Measurements from ENCODE around the gene KCTD19. TPM values are rescaled to one million over a fixed set of nuclear protein-coding genes. Genes with fewer than 3 reads are reported as not detected.
"Not testable (repeated sequence)": the region's sequence is repeated elsewhere in the genome, so short reads cannot be mapped to it uniquely, and the experiment has no call there.

The KCTD19 gene
- total RNA-seq (2014; rRNA removed; shearing (Covaris generic); ENCODE audit: low replicate concordance): 0.49 and 5.7 TPM in 2 replicates

- peak; percentile 83 for DNase-seq (ENCODE audit: low read depth)
- in situ Hi-C loops (cut with HindIII; ENCODE audit: low pct_unique_long_range_greater_than_20kb, low sequenced_read_pairs): no loop called here
Observed at GRCh38 chr16:67326472-67327309, at the start of gene KCTD19, which contains the start of gene LRRC36. TSS of gene KCTD19 (minus strand) at chr16:67326741. CDS start at chr16:67326707, 34 bp downstream. TSS of gene LRRC36 (plus strand) at chr16:67326815. CDS start at chr16:67326863, 48 bp downstream.

GRCh38 chr16:67376012-67376411, 49.5 kb upstream of the KCTD19 start:
- in situ Hi-C loops (cut with HindIII; ENCODE audit: low pct_unique_long_range_greater_than_20kb, low sequenced_read_pairs); DNase-seq (ENCODE audit: low read depth): not testable (repeated sequence)

GRCh38 chr16:67372664-67373063, 46.1 kb upstream of the KCTD19 start:
- in situ Hi-C loops (cut with HindIII; ENCODE audit: low pct_unique_long_range_greater_than_20kb, low sequenced_read_pairs): no loop called here

GRCh38 chr16:67370661-67371060, 44.1 kb upstream of the KCTD19 start:
- in situ Hi-C loops (cut with HindIII; ENCODE audit: low pct_unique_long_range_greater_than_20kb, low sequenced_read_pairs): no loop called here
- no peak for DNase-seq (ENCODE audit: low read depth)

More at GRCh38 chr16:67372664-67373063, 46.1 kb upstream of the KCTD19 start:
- DNase-seq (ENCODE audit: low read depth): no peak

GRCh38 chr16:67364600-67365235, 38.2 kb upstream of the KCTD19 start:
- DNase-seq (ENCODE audit: low read depth): no peak
- in situ Hi-C loops (cut with HindIII; ENCODE audit: low pct_unique_long_range_greater_than_20kb, low sequenced_read_pairs): no loop called here

- in situ Hi-C loops (cut with HindIII; ENCODE audit: low pct_unique_long_range_greater_than_20kb, low sequenced_read_pairs): no loop called here
- DNase-seq (ENCODE audit: low read depth): no peak
Observed at GRCh38 chr16:67361038-67361437, 34.5 kb upstream of the KCTD19 start.

- DNase-seq (ENCODE audit: low read depth); in situ Hi-C loops (cut with HindIII; ENCODE audit: low pct_unique_long_range_greater_than_20kb, low sequenced_read_pairs): not testable (repeated sequence)
Observed at GRCh38 chr16:67359540-67360269, 33.2 kb upstream of the KCTD19 start.

- DNase-seq (ENCODE audit: low read depth): no peak
- in situ Hi-C loops (cut with HindIII; ENCODE audit: low pct_unique_long_range_greater_than_20kb, low sequenced_read_pairs): no loop called here
Observed at GRCh38 chr16:67357561-67357960, 31.0 kb upstream of the KCTD19 start.

GRCh38 chr16:67356396-67356795, 29.9 kb upstream of the KCTD19 start:
- no peak for DNase-seq (ENCODE audit: low read depth)
- in situ Hi-C loops (cut with HindIII; ENCODE audit: low pct_unique_long_range_greater_than_20kb, low sequenced_read_pairs): no loop called here

GRCh38 chr16:67352463-67352862, 25.9 kb upstream of the KCTD19 start:
- DNase-seq (ENCODE audit: low read depth); in situ Hi-C loops (cut with HindIII; ENCODE audit: low pct_unique_long_range_greater_than_20kb, low sequenced_read_pairs): not testable (repeated sequence)

GRCh38 chr16:67350324-67350723, 23.8 kb upstream of the KCTD19 start:
- DNase-seq (ENCODE audit: low read depth): no peak
- in situ Hi-C loops (cut with HindIII; ENCODE audit: low pct_unique_long_range_greater_than_20kb, low sequenced_read_pairs): no loop called here

- peak; percentile 21 for DNase-seq (ENCODE audit: low read depth)
- in situ Hi-C loops (cut with HindIII; ENCODE audit: low pct_unique_long_range_greater_than_20kb, low sequenced_read_pairs): no loop called here
Observed at GRCh38 chr16:67349172-67349571, 22.6 kb upstream of the KCTD19 start.

GRCh38 chr16:67346341-67346740, 19.8 kb upstream of the KCTD19 start:
- no peak for DNase-seq (ENCODE audit: low read depth)
- in situ Hi-C loops (cut with HindIII; ENCODE audit: low pct_unique_long_range_greater_than_20kb, low sequenced_read_pairs): no loop called here

GRCh38 chr16:67345401-67345800, 18.9 kb upstream of the KCTD19 start:
- DNase-seq (ENCODE audit: low read depth): no peak
- in situ Hi-C loops (cut with HindIII; ENCODE audit: low pct_unique_long_range_greater_than_20kb, low sequenced_read_pairs): no loop called here

- in situ Hi-C loops (cut with HindIII; ENCODE audit: low pct_unique_long_range_greater_than_20kb, low sequenced_read_pairs): no loop called here
- DNase-seq (ENCODE audit: low read depth): no peak
Observed at GRCh38 chr16:67342616-67343015, 16.1 kb upstream of the KCTD19 start.

- in situ Hi-C loops (cut with HindIII; ENCODE audit: low pct_unique_long_range_greater_than_20kb, low sequenced_read_pairs): no loop called here
- DNase-seq (ENCODE audit: low read depth): no peak
Observed at GRCh38 chr16:67341250-67341649, 14.7 kb upstream of the KCTD19 start.

- peak; percentile 18 for DNase-seq (ENCODE audit: low read depth)
- in situ Hi-C loops (cut with HindIII; ENCODE audit: low pct_unique_long_range_greater_than_20kb, low sequenced_read_pairs): no loop called here
Observed at GRCh38 chr16:67339453-67339852, 12.9 kb upstream of the KCTD19 start.

- peak; percentile 39 for DNase-seq (ENCODE audit: low read depth)
- in situ Hi-C loops (cut with HindIII; ENCODE audit: low pct_unique_long_range_greater_than_20kb, low sequenced_read_pairs): no loop called here
Observed at GRCh38 chr16:67336648-67337047, 10.1 kb upstream of the KCTD19 start.

- DNase-seq (ENCODE audit: low read depth): no peak
- in situ Hi-C loops (cut with HindIII; ENCODE audit: low pct_unique_long_range_greater_than_20kb, low sequenced_read_pairs): no loop called here
Observed at GRCh38 chr16:67336116-67336515, 9.6 kb upstream of the KCTD19 start.
